HT1080 (cell line): ENCODE results near the gene KCNK4. TPM values are rescaled to one million over a fixed set of nuclear protein-coding genes. Genes with fewer than 3 reads are reported as not detected.

Source experiments
- DNase-seq: peaks from one replicate; pipeline ENCODE4 v3.0.0-alpha.2; 2015; ENCODE audit warnings: low read depth
- small RNA-seq: library from RNA; depleted of rRNA; stranded (forward); fragments of <200 nt; gene quantifications from one replicate; pipeline ENCODE3, GENCODE V24; 2014
- total RNA-seq: library from RNA; depleted of rRNA; stranded (reverse); fragments of >200 nt; shearing (Covaris generic); gene quantifications from 2 replicates; pipeline ENCODE4 v1.2.3, GENCODE V29; 2014; rRNA removed

Gene KCNK4
- total RNA-seq, 1 experiment from 2014 or later: not detected

GRCh38 chr11:64343767-64344559 is 52.9 kb downstream of the KCNK4 start:
- DNase-seq: peak; percentile 27

- no peak for DNase-seq
Measured at GRCh38 chr11:64344787-64345186, 53.7 kb downstream of the KCNK4 start.

GRCh38 chr11:64347193-64347867 is 56.2 kb downstream of the KCNK4 start:
- peak; percentile 35 for DNase-seq

- no peak for DNase-seq
Measured at GRCh38 chr11:64348383-64349024, 57.4 kb downstream of the KCNK4 start.

- no peak for DNase-seq
Measured at GRCh38 chr11:64349025-64349387, 57.9 kb downstream of the KCNK4 start.

- DNase-seq: no peak
Measured at GRCh38 chr11:64349404-64349803, 58.3 kb downstream of the KCNK4 start.

Small RNAs within 50 kb of the gene (small RNA-seq; reads per million reads assigned to genes)
- gene MIR7155 (not detected), gene RF00019 (not detected)

Other genes starting within 250 kb of the KCNK4 start
- 19.9 and 22.5 TPM in 2 replicates for gene MACROD1, start 125.2 kb upstream of the KCNK4 start, total RNA-seq
- 367 and 368 TPM in 2 replicates for gene STIP1, start 105.1 kb upstream of the KCNK4 start, total RNA-seq
- 1.5 and 2.0 TPM in 2 replicates for gene FERMT3, start 84.6 kb upstream of the KCNK4 start, total RNA-seq
- gene TRPT1, start 65.1 kb upstream of the KCNK4 start, total RNA-seq: 37.4 and 42.7 TPM in 2 replicates
- 61.8 and 80.6 TPM in 2 replicates for gene NUDT22, start 65.0 kb upstream of the KCNK4 start, total RNA-seq
- 2.9 and 11.1 TPM in 2 replicates for gene DNAJC4, start 60.8 kb upstream of the KCNK4 start, total RNA-seq
- gene VEGFB, start 56.7 kb upstream of the KCNK4 start, total RNA-seq: 26.7 and 71.0 TPM in 2 replicates
- 103 and 111 TPM in 2 replicates for gene FKBP2, start 50.2 kb upstream of the KCNK4 start, total RNA-seq
- gene PPP1R14B, start 44.4 kb upstream of the KCNK4 start, total RNA-seq: 614 and 695 TPM in 2 replicates
- 50.6 and 57.4 TPM in 2 replicates for gene PLCB3, start 39.8 kb upstream of the KCNK4 start, total RNA-seq
- gene BAD, start 6.6 kb upstream of the KCNK4 start, total RNA-seq: 129 and 138 TPM in 2 replicates
- 26.8 and 36.7 TPM in 2 replicates for gene GPR137, start 5.5 kb upstream of the KCNK4 start, total RNA-seq
- 1.0 and 1.2 TPM in 2 replicates for gene CATSPERZ, start 9.1 kb downstream of the KCNK4 start, total RNA-seq
- gene ESRRA, start 14.2 kb downstream of the KCNK4 start, total RNA-seq: 74.5 and 77.5 TPM in 2 replicates
- 471 and 628 TPM in 2 replicates for gene TRMT112, start 26.3 kb downstream of the KCNK4 start, total RNA-seq
- gene PRDX5, start 26.8 kb downstream of the KCNK4 start, total RNA-seq: 274 and 324 TPM in 2 replicates
- gene CCDC88B, start 48.9 kb downstream of the KCNK4 start, total RNA-seq: 4.9 and 7.1 TPM in 2 replicates
- 86.9 and 95.7 TPM in 2 replicates for gene RPS6KA4, start 67.9 kb downstream of the KCNK4 start, total RNA-seq